Posterior cingulate gyrus (tissue), 11 donors: ENCODE results near the gene VEGFD.

Experiments
- DNase-seq, 10 donors: peaks; one replicate each; pipeline versions ENCODE4 v3.0.0 to v3.0.0-alpha.2; 2020 to 2021; ENCODE audit warnings: mixed read lengths in 3 of 10
- intact Hi-C: fragments of 100-400 bp; cut with DNase I; formaldehyde crosslinking; loops from one replicate; pipeline ENCODE4 v1.15.1; 2023

Gene VEGFD, protein sequence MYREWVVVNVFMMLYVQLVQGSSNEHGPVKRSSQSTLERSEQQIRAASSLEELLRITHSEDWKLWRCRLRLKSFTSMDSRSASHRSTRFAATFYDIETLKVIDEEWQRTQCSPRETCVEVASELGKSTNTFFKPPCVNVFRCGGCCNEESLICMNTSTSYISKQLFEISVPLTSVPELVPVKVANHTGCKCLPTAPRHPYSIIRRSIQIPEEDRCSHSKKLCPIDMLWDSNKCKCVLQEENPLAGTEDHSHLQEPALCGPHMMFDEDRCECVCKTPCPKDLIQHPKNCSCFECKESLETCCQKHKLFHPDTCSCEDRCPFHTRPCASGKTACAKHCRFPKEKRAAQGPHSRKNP

DNA sequence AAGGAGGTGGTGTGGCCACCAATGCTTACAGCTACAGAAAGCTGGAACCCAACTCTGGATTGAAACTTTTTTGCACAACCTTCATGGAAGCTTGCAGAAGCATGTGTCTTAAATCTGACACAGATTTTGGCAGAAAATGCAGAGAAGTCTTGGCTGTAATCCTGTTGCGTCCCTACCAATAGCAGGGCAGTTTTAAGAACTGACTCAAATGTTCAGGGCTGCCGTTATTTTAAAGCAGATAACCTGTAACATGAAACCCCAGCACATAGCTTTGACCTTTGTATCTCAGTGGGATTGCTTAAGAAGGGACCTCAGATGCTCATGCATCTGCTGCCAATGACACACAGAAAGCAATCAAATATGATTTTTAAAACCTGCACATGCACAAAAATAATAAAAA, at the start of gene VEGFD:
Gene VEGFD, minus strand, starts transcription at position 110 of the 400 bp plus-strand sequence. CDS start 467 bp downstream, outside the sequence.
- intact Hi-C loops = no loop called here
- DNase-seq = no peak

DNA sequence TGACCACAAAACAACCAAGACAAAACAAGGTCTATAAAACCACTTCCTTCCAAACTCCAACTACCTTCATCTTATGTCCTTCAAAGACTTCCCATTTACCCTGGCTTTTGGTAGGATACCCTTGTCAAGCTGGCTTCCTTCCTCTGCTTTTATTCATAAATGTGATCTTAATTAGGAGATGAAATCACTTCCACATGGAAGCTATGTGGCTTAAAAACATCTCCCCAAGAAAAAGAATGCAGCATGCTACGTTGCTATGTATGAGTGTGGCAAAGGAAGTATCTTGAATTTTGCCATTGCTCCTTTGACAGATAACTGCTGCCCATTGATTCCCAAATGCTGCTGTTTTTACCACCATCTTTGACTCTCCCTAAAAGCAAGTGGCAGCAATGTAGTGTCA, 46.4 kb upstream of the VEGFD start:
- intact Hi-C loops = no loop called here

DNA sequence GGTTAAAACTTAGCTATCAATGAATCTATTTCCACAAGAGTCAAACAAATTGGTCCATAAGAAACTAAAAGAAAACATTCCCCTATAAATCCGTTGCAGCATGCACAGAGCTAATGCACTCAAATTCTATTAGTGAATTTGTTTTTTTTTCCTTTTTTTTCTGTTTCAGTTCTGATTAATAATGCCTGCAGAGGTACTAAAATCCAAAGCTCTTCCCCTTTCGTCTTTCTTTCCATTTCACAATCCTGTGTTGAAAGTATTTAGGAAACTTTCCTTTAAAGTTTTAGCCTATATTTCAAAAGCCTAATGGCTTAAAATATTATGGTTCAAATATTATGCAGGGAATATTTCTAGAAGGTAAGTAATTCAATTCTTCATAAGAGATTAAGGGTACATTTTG, 45.9 kb upstream of the VEGFD start:
- DNase-seq = no peak
- intact Hi-C loops = no loop called here

More for the DNA sequence above, 46.4 kb upstream of the VEGFD start:
- DNase-seq = no peak

DNA sequence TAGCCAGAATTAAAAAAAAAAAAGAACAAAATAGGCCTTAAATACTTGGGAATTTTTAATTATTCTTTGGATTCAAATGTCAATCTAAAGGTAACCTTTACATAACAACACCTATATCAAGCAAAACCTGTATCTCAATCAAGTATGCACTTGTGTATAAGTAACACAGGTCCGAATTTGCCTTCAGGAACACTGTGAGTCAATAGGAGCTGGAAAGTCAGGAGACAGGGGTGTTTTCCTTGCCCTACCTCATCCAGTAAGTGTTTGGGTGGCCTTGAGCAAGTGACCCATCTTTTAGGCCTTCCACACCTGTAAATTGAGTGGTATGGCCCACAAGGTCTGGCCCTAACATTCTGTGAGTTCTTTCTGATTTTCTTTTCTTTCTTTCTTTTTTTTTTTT, 40.8 kb upstream of the VEGFD start:
- intact Hi-C loops = no loop called here
- no peak for DNase-seq

DNA sequence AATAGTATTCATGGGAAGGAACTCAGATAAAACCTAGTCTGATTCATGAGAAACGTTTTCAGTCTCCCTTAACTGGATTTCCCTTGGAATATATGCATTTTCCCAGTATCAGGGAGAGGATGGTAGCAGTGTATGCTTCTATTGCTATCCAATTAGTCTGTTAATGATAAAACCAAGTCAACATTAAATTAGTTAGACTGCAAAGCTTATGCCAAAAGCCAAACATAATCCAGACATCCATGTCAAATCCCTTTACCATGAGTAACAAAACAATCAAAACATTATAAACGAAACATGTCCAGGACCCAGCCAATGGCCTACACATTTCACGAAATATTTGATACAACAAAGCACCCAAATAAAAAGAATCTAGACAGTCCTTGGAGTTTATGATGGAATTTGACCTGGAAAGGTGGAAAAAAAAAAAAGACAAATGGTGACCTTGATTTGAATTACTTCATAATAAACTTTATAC, 34.5 kb upstream of the VEGFD start:
- intact Hi-C loops = no loop called here
- no peak for DNase-seq

DNA sequence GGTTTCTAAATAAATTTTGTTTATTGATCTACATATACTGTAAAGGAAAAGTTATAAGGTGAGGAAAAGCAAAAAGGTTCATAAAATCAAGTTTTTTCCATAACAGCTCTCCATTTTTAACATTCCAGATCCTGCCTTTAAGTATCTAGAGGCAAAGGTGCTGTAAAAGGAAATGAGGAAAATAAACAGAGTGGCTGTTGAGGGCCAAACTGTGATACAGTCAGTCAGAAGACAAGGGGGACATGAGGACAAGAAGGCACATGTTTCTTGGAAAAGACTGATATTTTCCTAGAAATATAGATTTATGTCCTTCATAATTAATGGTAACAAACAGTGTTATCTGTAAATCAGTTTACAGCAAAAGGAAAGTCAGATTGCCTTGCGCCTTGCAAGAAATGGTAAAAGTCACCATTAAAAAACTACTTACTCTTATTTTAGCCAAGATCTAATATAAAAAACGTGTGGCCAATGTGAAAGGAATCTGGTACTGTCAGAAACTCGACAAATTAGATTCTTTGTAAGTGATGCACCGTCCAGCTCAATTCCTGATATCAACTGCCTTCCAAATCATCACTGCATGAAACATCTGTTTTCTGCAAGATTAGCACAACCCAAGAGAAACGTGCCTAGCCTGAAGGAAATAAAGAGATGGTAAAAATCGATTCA, 34.0 kb upstream of the VEGFD start:
- no peak for DNase-seq
- intact Hi-C loops = no loop called here

DNA sequence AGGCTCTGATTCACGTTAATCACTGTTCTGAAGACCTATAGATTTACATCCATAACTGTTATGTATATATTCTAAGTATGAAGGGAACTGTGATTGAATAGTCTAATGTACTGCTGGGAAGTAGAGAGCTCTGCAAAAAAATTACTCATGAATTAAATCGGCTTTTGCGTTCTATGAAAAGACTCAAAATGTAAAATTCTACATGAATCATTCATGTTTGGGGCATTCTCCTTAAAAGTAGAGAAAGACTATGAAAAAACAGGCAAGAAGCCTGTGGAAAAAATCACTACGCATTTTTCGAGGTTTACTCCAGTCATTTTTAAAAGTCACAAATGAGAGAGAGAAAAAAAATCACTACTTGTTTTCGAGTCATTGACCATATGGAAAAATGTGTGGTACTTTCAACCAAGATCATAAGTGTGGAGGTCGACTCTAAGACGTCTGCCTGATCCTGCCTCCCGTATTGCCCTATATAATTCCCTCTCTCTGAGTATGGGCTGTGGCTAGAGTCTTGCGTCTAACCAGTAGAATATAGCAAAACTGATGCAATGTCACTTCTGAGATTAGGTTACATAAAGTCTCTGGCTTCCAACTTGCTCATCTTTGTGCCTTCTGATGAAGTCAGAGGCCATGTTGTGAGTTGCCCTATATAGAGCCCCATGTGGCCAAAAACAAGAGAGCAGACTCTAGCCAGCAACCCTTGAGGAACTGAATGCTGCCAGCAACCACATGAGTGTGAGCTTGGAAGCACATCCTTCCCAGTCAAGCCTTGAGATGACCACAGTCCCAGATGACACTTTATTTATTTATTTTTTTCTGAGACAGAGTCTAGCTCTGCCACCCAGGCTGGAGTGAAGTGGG, 32.1 kb upstream of the VEGFD start:
- intact Hi-C loops = no loop called here
- DNase-seq = no peak

DNA sequence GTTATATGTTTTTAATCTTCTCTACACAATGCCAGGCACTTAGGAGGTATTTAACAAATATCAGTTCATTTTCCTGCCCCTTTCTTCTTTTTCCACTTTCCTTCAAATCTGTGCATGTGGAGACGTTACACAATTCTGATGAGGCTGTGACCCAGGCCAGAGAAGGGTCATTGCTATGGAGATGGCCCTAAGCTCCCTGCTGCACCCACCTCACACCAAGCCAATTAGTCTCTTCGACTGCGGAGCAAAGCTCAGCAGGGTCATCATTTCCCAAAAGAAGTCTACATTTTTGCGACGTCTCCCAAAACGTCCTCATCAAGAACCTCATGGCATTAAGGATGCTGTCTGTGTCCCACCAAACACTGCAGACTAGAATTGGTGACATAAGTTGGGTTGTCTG, 28.9 kb upstream of the VEGFD start:
- no peak for DNase-seq
- intact Hi-C loops = no loop called here

DNA sequence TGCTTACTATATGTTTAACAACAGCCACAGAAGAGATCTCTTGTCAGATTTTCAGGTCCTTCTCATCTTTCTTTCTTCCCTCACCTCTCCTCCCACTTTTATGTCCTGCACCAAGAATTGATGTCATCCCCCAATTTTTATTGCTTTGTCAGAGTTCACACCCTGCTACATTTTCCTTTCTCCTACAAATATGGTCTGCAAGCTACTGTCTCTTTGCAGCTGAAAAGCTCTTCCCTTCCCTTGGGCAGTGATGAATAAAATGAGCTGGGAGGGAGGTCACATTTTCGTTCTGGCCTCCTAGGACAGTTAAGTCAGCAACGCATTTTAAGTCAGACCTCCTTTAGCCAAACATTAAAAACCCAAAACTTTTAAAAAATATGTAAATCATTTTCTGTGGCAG, 26.7 kb upstream of the VEGFD start:
- no peak for DNase-seq
- intact Hi-C loops = no loop called here

DNA sequence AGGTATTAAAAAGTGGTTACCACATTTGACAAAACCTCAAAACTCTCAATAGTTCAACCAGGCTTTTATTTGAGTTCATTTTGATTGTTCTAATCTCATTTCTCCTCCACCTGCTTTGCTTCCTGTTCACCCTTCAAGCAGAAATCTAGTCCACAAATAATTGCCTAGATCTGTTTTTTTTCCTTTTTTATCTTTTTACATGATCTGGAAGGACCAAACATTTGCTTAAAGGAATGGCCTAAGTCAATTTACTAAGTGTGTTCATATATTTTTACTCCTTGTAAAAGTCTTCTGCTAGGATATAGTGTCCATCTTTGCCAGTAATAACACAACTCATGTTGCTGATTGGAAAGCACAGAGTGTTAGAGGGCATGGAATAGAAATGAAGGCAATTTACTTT, 26.2 kb upstream of the VEGFD start:
- intact Hi-C loops = no loop called here
- no peak for DNase-seq

DNA sequence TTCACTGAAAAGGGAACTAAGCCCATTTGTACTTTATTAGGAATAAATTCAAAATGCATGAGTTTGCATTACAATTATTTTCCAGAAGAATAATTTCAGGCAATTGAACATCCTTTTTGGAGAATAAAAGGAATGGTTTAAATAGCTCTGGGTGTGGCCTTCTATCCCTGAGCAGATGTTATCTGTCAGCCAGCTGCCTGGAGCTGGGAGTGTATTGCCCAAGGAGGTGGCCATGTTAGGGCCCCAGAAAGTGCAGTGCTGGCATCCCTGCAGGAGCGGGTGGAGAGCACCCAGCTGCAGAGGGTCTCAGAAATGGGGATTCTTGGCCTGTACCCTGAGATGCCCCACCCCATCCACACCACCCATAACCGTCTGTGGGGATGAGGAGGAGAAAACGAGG, 21.6 kb upstream of the VEGFD start:
- intact Hi-C loops = no loop called here
- no peak for DNase-seq

DNA sequence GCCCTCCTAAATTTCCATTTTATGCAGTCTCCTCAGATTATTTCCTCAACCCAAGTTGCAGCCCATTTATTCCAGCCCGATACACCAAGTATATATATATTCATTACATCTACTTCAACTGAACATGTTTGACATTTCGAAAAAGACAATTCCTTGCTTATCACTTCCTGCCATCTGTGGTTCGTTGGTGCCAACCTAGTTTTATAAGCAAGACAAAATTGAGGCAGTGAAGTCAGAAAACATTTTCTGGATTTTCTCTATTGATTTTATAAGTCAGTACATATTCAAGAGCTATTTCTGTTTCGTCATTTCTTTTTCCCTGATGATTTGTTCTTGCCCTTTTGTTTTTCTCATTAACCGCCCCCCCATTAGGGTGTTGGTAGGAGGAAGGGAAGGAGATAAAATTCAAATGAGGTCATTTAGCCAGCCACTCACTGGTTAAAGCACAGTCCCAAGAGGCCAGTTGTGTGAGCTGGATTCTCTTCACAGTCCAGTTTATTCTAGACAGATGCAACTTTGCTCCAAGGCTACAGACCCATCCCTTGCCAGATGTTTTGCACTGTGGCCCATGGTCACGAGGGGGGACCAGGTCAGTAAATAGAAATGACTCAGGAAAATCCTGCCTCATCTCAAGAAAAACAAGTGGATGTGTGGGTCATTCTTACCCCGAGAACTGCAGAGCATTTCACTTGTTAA, 20.3 kb upstream of the VEGFD start:
- intact Hi-C loops = no loop called here
- no peak for DNase-seq

DNA sequence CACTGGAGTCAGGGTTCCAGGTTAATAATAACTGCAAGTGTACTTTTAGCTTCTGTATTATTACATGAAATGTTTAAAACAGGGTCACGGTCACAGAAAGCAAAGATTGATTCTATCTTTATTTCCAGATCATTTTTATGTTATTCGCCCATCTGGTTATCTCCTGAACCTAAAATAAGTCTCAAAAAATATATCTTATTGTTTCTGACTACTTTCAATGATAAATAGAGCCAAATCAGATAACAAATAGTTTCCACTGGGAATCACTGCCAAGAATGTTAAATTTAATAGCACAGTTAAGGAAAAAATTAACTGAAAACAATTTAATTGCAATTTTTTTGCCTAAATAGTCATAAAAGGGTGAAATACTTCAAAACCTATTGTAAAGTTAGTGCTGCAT, 17.2 kb upstream of the VEGFD start:
- intact Hi-C loops = no loop called here
- DNase-seq = no peak

DNA sequence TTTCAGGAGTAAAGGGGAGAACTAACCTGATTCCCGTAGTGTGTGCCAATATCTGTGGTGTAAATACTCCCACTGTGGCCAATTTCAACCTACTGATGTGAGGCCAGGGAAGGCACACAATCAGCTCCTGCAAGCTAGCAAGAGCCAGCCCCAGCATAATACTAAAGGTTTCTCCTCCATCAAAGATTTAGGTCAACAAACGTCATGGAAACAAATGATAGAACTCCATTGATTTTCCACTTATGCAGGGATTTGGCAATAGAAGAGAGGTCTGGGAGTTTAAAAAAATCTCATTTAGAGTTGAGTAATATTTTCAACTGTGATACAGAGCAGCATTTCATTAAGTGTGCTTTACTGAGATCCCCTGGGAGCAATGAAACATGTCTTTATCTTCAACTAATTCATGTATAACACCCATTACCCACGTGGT, 15.8 kb upstream of the VEGFD start:
- DNase-seq = no peak
- intact Hi-C loops = no loop called here

DNA sequence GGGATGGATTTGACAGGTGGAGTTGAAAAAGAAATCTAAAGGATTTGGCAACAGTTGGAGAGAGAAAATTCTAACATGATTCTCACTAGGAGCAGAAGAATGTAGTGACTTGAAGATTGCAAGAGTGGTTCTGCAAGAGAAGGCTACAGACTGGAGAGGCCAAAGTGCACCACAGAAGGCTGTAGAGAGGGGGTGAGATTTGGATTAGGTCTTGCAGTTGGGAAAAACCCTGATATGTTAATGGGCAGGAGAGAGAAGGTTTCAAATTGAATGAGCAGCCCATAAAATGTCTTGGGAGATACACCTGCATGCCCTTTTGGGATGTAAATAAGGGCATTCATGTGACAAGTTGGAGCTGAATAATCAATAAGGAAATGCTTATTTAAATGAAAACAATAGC, 14.7 kb upstream of the VEGFD start:
- DNase-seq = no peak

DNA sequence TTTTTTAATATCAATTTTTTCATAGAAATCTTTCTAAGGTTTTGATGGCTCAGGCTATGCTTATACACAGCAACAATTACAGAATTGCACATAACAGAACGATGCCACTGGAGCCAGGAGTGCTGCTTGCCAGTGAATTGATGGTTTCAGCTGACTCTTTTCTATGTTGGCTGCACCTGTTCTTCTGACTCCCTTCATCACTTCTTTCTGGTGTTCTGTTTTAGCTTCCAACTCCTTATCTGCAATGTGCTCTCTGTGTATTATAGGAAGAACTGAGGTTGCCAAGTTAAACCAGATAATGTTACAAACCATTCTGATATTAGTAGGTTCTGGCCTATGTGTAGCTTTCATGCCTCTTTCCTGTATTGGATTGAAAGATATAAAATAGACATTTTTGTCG, 11.6 kb upstream of the VEGFD start:
- no peak for DNase-seq
- intact Hi-C loops = no loop called here

More for the DNA sequence above, 14.7 kb upstream of the VEGFD start:
- intact Hi-C loops = no loop called here

DNA sequence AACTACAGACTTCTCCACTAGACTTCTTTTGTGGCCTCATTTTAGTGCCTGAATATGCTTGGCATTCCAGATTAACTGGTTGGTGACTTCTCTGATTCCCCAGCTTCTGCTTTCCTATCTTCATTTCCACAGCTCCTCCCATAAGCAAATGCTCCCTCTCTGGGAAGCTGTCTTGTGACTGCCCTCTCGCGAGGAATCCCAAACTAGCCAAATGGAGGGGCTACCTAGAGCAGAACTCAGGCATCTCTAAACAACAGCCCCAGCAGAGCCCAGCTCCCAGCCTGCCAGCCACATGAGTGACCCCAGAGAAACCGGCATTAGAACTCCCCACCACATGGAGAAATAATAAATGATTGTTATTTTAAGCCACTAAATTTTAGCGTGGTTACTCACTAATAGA, 7.6 kb upstream of the VEGFD start:
- intact Hi-C loops = no loop called here
- DNase-seq = no peak

DNA sequence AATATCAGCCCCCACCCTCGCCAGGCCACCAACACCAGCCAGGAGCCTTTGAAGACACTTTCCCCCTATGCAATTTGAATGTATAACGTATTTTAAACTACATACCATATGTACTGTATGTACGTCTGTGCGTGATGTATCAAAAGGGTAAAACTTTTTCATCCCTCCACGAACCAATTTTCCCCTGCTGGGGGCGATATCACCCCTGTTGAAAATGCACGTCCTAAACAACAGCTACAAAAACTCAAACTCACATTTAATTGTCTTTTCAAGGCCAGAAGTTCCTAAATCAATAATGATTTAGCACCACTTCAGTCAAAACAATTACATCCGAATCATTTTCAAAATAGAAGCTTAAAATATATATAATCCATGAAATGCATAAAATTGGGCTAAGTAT, 1.4 kb downstream of the VEGFD start:
- intact Hi-C loops = no loop called here
- DNase-seq = no peak

DNA sequence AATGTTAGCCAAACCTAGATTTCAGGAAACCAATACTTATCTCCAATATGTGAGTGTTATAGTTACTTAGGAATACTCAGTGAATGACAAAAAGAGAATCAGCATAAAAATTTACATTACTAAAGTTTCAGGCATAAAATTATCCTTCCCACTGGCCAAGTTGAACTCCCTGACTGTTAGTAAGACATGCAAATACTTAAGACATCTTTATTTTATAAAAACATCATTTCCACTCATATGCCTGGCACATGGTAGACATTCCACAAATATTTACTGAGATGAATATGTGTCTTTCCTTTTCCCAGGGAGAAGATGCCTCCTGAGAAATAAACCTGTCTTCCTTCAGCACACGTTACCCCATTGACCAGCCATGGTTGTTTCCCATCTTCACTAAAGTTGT, 7.3 kb downstream of the VEGFD start:
- DNase-seq = no peak
- intact Hi-C loops = no loop called here

DNA sequence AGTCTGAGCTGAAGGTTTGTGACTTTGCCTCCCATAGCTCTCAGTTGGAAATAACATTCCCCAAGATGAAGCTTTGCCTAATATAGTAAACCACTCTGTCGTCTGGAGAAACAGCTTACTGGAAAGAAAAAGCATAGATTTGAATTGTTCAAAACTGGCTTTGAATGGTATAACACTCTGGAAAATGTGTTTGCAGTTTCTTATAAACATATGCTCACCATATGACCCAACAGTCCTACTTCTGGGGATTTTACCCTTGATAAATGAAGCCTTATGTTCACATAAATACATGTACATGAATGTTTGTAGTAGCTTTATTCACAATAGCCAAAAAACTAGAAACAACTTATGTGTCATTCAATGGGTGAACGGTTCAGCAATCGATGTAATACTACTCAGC, 10.2 kb downstream of the VEGFD start:
- no peak for DNase-seq
- intact Hi-C loops = no loop called here
